IMR-90 (cell line): ENCODE measurements around the gene ZNF521. TPM values are rescaled to one million over a fixed set of nuclear protein-coding genes. Genes with fewer than 3 reads are reported as not detected.

Experiments
- ATAC-seq: fragments of 200-7000 bp; cut with Tn5 transposase; 2 replicates; pipeline ENCODE4 v1.9.1; 2020; ENCODE audit warnings: low read depth, mild to moderate bottlenecking, moderate library complexity
- Bru-seq: library from RNA; stranded (reverse); fragments of 400-500 nt; gene quantifications from one replicate; lab custom pipeline; 2021; lab: Mats Ljungman, UMichigan
- BruChase-seq, 2 experiments: library from RNA; stranded (reverse); fragments of 400-500 nt; gene quantifications; one replicate each; lab custom pipeline; 2021; lab: Mats Ljungman, UMichigan
- BruUV-seq: library from RNA; stranded (reverse); fragments of 400-500 nt; replicated peaks from 2 replicates; lab custom pipeline; 2021; lab: Mats Ljungman, UMichigan
- CTCF ChIA-PET: fragments of 300-600 bp; formaldehyde crosslinking; extraction: SDS; loops from one replicate; lab custom pipeline; 2021; ENCODE audit warnings: antibody characterized with exemption; lab: Yijun Ruan, JAX
- POLR2A ChIA-PET: fragments of 300-600 bp; sonication (Branson Sonifier 250); formaldehyde crosslinking; loops from one replicate; lab custom pipeline; 2022; ENCODE audit warnings: antibody characterized with exemption; ENCODE audit not compliant: unreplicated experiment; lab: Charles Lee
- DNase-seq: peaks from one replicate; pipeline ENCODE4 v3.0.0; 2013
- H2AFZ ChIP-seq: replicated peaks from 2 replicates; pipeline ENCODE3; 2013; ENCODE audit warnings: low read length, mild to moderate bottlenecking; ENCODE audit not compliant: poor library complexity
- H2AK5ac ChIP-seq: 2 replicates; pipeline ENCODE4 v1.6.1; 2013; ENCODE audit warnings: low read depth, low read length, inconsistent platforms
- H2AK9ac ChIP-seq: replicated peaks from 2 replicates; pipeline ENCODE3; 2013; ENCODE audit warnings: mild to moderate bottlenecking, low read depth, low read length, moderate library complexity; ENCODE audit not compliant: poor library complexity
- H2BK120ac ChIP-seq: 2 replicates; pipeline ENCODE4 v1.6.1; 2013; ENCODE audit warnings: low read depth, low read length, inconsistent platforms
- H2BK15ac ChIP-seq: 3 replicates; pipeline ENCODE4 v1.6.1; 2013; ENCODE audit warnings: low read depth, low read length, inconsistent platforms
- H2BK20ac ChIP-seq: 2 replicates; pipeline ENCODE4 v1.6.1; 2013; ENCODE audit warnings: low read depth, mild to moderate bottlenecking, inconsistent platforms, low read length, moderate library complexity
- H2BK5ac ChIP-seq: 2 replicates; pipeline ENCODE4 v1.6.1; 2013; ENCODE audit warnings: mild to moderate bottlenecking, low read depth, low read length, inconsistent platforms; ENCODE audit not compliant: poor library complexity, severe bottlenecking
- H3K14ac ChIP-seq: replicated peaks from 2 replicates; pipeline ENCODE4 v1.6.1; 2013; ENCODE audit warnings: low read depth, low read length, inconsistent platforms
- H3K18ac ChIP-seq: 2 replicates; pipeline ENCODE4 v1.6.1; 2013; ENCODE audit warnings: low read depth, low read length, control low read depth
- H3K23ac ChIP-seq: 2 replicates; pipeline ENCODE4 v1.6.1; 2013; ENCODE audit warnings: low read depth, low read length, inconsistent platforms
- H3K27ac ChIP-seq: 2 replicates; pipeline ENCODE4 v1.5.1; 2013; ENCODE audit warnings: mild to moderate bottlenecking, control low read depth, low read length; ENCODE audit not compliant: insufficient read depth
- H3K27me3 ChIP-seq: 2 replicates; pipeline ENCODE4 v1.6.1; 2013; ENCODE audit warnings: low read length; ENCODE audit not compliant: control insufficient read depth, insufficient read depth
- H3K36me3 ChIP-seq: 2 replicates; pipeline ENCODE4 v1.6.1; 2013; ENCODE audit warnings: low read length, mixed read lengths; ENCODE audit not compliant: control insufficient read depth, insufficient read depth
- H3K4ac ChIP-seq: 2 replicates; pipeline ENCODE4 v1.6.1; 2013; ENCODE audit warnings: low read depth, low read length, inconsistent platforms
- H3K4me1 ChIP-seq: 2 replicates; pipeline ENCODE4 v1.6.1; 2013; ENCODE audit warnings: low read length, mixed read lengths; ENCODE audit not compliant: control insufficient read depth, insufficient read depth
- H3K4me2 ChIP-seq: 2 replicates; pipeline ENCODE4 v1.6.1; 2013; ENCODE audit warnings: low read depth, mild to moderate bottlenecking, control low read depth, low read length, moderate library complexity
- H3K4me3 ChIP-seq: 2 replicates; pipeline ENCODE4 v1.5.1; 2013; ENCODE audit warnings: low read depth, mild to moderate bottlenecking, control low read depth, low read length, moderate library complexity; ENCODE audit not compliant: insufficient read depth
- H3K56ac ChIP-seq: 2 replicates; pipeline ENCODE4 v1.6.1; 2013; ENCODE audit warnings: low read length, inconsistent platforms; ENCODE audit not compliant: insufficient read depth; ENCODE audit errors: extremely low read depth
- H3K79me1 ChIP-seq, 2 experiments: 2 replicates each; pipeline ENCODE4 v1.6.1; 2013; ENCODE audit warnings: low read length in 2 of 2, inconsistent platforms in 1 of 2, low read depth in 1 of 2
- H3K9ac ChIP-seq: 2 replicates; pipeline ENCODE4 v1.6.1; 2013; ENCODE audit warnings: low read depth, low read length, control low read depth
- H3K9me1 ChIP-seq: 2 replicates; pipeline ENCODE4 v1.6.1; 2013; ENCODE audit warnings: low read length, inconsistent platforms; ENCODE audit not compliant: insufficient read depth
- H3K9me3 ChIP-seq: 2 replicates; pipeline ENCODE4 v1.6.1; 2013; ENCODE audit warnings: low read length; ENCODE audit not compliant: control insufficient read depth, insufficient read depth
- H4K20me1 ChIP-seq: 2 replicates; pipeline ENCODE4 v1.6.1; 2013; ENCODE audit warnings: low read length, inconsistent platforms; ENCODE audit not compliant: insufficient read depth
- H4K5ac ChIP-seq: 2 replicates; pipeline ENCODE4 v1.6.1; 2013; ENCODE audit warnings: mild to moderate bottlenecking, low read depth, low read length, control low read depth
- H4K8ac ChIP-seq, 2 experiments: 2 replicates each; pipeline ENCODE4 v1.6.1; 2013; ENCODE audit warnings: low read depth in 2 of 2, low read length in 2 of 2, control low read depth in 1 of 2, inconsistent platforms in 1 of 2
- H4K91ac ChIP-seq: 2 replicates; pipeline ENCODE4 v1.6.1; 2013; ENCODE audit warnings: low read depth, low read length, inconsistent platforms; ENCODE audit not compliant: insufficient read depth
- FOS ChIP-seq: fragments of 150-350 bp; IDR thresholded peaks from 2 replicates; pipeline ENCODE4 v1.6.1; 2016; ENCODE audit warnings: low read depth, low read length
- MAZ ChIP-seq: IDR thresholded peaks from 2 replicates; pipeline ENCODE4 v1.6.1; 2012; ENCODE audit warnings: low read depth, mild to moderate bottlenecking, low read length, improper control_type of control experiment, moderate library complexity, borderline replicate concordance
- POLR2A ChIP-seq: IDR thresholded peaks from 2 replicates; pipeline ENCODE4 v1.6.1; 2012; ENCODE audit warnings: mild to moderate bottlenecking, low read depth, low read length
- RAD21 ChIP-seq: IDR thresholded peaks from 2 replicates; pipeline ENCODE4 v1.6.1; 2012; ENCODE audit warnings: low read length, improper control_type of control experiment
- SMC3 ChIP-seq: fragments of 150-350 bp; IDR thresholded peaks from 2 replicates; pipeline ENCODE4 v1.6.1; 2016; ENCODE audit warnings: low read depth, mild to moderate bottlenecking, antibody characterized with exemption, low read length, moderate library complexity
- WGBS, 2 experiments: methylation state at CpG; one replicate each; pipeline versions ENCODE4 v1.1.5 to v1.1.7; 2013; ENCODE audit warnings: missing lambda C conversion rate in 2 of 2; ENCODE audit not compliant: insufficient read length in 1 of 2; ENCODE audit errors: extremely low coverage in 2 of 2; 5-methylcytosine and 5-hydroxymethylcytosine counted together
- dilution Hi-C: fragments of 300-500 bp; cut with HindIII; formaldehyde crosslinking; loops from one replicate; pipeline ENCODE4 v1.14.3; 2018; ENCODE audit warnings: low sequenced_read_pairs; ENCODE audit not compliant: unreplicated experiment
- in situ Hi-C: fragments of 300-500 bp; cut with MboI; formaldehyde crosslinking; loops from 3 replicates; pipeline ENCODE4 v1.14.3; 2019; ENCODE audit warnings: low sequenced_read_pairs, inconsistent platforms, mixed read lengths
- intact Hi-C: fragments of 100-400 bp; cut with micrococcal nuclease; formaldehyde crosslinking; loops from 2 replicates; pipeline ENCODE4 v1.10.0; 2022
- long read RNA-seq: library from polyadenylated mRNA; unstranded; transcript quantifications from one replicate; pipeline ENCODE4 v2.0.0, GENCODE V29; 2021; ENCODE audit not compliant: unreplicated experiment
- polyA plus RNA-seq, 3 experiments: library from polyadenylated mRNA; depleted of rRNA; stranded (reverse); fragments of >200 nt; gene quantifications; 2 replicates each; pipeline ENCODE4 v1.2.3, GENCODE V29; 2012; ENCODE audit warnings: low replicate concordance in 1 of 3
- total RNA-seq: library from RNA; depleted of rRNA; stranded (reverse); fragments of >200 nt; gene quantifications from 2 replicates; pipeline ENCODE4 v1.2.3, GENCODE V29; 2012; rRNA removed
- TF ChIP-seq, protein P1 (sequence below): conservative IDR thresholded peaks from 2 replicates; pipeline ENCODE4 v1.5.1; 2012; ENCODE audit warnings: mild to moderate bottlenecking, low read depth, low read length, improper control_type of control experiment

Gene ZNF521
- total RNA-seq (44.7 and 59.3 TPM in 2 replicates), polyA plus RNA-seq (2012; rRNA removed) (21.5 and 30.2 TPM in 2 replicates), Bru-seq, nascent RNA (percentile 89 among the genes with signal in this experiment), BruChase-seq, experiment 1, labeled RNA remaining after a 6-hour chase (percentile 64 among the genes with signal in this experiment), BruChase-seq, experiment 2, labeled RNA remaining after a 2-hour chase (percentile 79 among the genes with signal in this experiment)
- polyA plus RNA-seq (2012; cell fraction: cytosol; rRNA removed), result 18.6 and 25.8 TPM in 2 replicates
- polyA plus RNA-seq (2012; cell fraction: nucleus; rRNA removed; ENCODE audit: low replicate concordance), result 17.7 and 26.3 TPM in 2 replicates
- long read RNA-seq, full-length matches to known transcripts, result 2 of 28 reads
- long read RNA-seq, partial matches to known transcripts, result 19 of 28 reads
- long read RNA-seq, other reads (novel, unspliced or antisense), result 7 of 28 reads

GRCh38 chr18:25351777-25352628, at the start of gene ZNF521:
ZNF521 (minus strand) TSS chr18:25352166; CDS start chr18:25350946, 1,220 bp downstream.
- Histone ChIP-seq H3K23ac (peak within 1 kb of the TSS; percentile 93), H3K9ac (peak within 1 kb of the TSS; percentile 98)
- CTCF ChIA-PET, result interaction anchor here (0.6 to 0.8 kb wide), 3 partner anchors 115 to 596 kb away, joined by 3 to 9 read pairs (median 4); no protein-coding TSS in a partner anchor

More at GRCh38 chr18:25351777-25352628, at the start of gene ZNF521:
- peak within 1 kb of the TSS; percentile 89 for H3K4me2 ChIP-seq
- no peaks in the 10 kb centered on the region for H3K9me3 ChIP-seq
- H4K91ac ChIP-seq, result peak within 1 kb of the TSS; percentile 54
- H2AK5ac ChIP-seq, result peak within 1 kb of the TSS; percentile 81; the same call in 1 of the 2 replicates
- H4K5ac ChIP-seq, result peak within 1 kb of the TSS; percentile 77
- H4K8ac ChIP-seq, result peak within 1 kb of the TSS; percentile 87 to 91; a peak in 3 of 4 replicates
- peak; percentile 92 for DNase-seq
- H2AK9ac ChIP-seq, result peak within 1 kb of the TSS; percentile 56
- H3K4me1 ChIP-seq, result 0 out of 2 replicates have a peak, but pooled peaks cover 2% of the 10 kb centered on the region
- H3K36me3 ChIP-seq, result no peaks in the 10 kb centered on the region
- POLR2A ChIA-PET, result no interaction called here
- no peaks in the 10 kb centered on the region for H4K20me1 ChIP-seq
- H3K4me3 ChIP-seq, result peak within 1 kb of the TSS; percentile 97
- H3K4ac ChIP-seq, result peak within 1 kb of the TSS; percentile 89
- WGBS, 2 experiments, result 0% methylated on average over 15 of the region's 91 CpGs; no CpG with 5 or more reads in 1 of the 2 experiments
- peak within 1 kb of the TSS; percentile 98 for H3K14ac ChIP-seq
- no peak within 1 kb of the TSS for H2BK20ac ChIP-seq
- peak within 1 kb of the TSS; percentile 92 for H2AFZ ChIP-seq
- H3K9me1 ChIP-seq, result no peaks in the 10 kb centered on the region
- H3K79me1 ChIP-seq, result peaks cover 11 to 15% of the 10 kb centered on the region in 2 experiments
- BruUV-seq, result TSS peak; percentile 46
- peak within 1 kb of the TSS; percentile 95 for H3K18ac ChIP-seq
- H2BK15ac ChIP-seq, result peak within 1 kb of the TSS; percentile 75
- H3K27ac ChIP-seq, result peak within 1 kb of the TSS; percentile 99
- peak; percentile 87 for ATAC-seq
- peak within 1 kb of the TSS; percentile 96 for H3K56ac ChIP-seq
- in situ Hi-C loops (loop anchor here (10.0 to 25.0 kb wide), 2 partner anchors 477 to 485 kb away; no protein-coding TSS in a partner anchor), dilution Hi-C loops (no loop called here), intact Hi-C loops (loop anchor here (1.0 to 10.0 kb wide), 10 partner anchors 110 to 747 kb away; no protein-coding TSS in a partner anchor)
- peak within 1 kb of the TSS; percentile 85 for H2BK120ac ChIP-seq
- TF ChIP-seq MAZ (peak; percentile 94), FOS (no peak), SMC3 (peak; percentile 59), RAD21 (peak; percentile 53), POLR2A (peak; percentile 59; the same call in 1 of the 2 replicates)
- TF ChIP-seq, protein P1, sequence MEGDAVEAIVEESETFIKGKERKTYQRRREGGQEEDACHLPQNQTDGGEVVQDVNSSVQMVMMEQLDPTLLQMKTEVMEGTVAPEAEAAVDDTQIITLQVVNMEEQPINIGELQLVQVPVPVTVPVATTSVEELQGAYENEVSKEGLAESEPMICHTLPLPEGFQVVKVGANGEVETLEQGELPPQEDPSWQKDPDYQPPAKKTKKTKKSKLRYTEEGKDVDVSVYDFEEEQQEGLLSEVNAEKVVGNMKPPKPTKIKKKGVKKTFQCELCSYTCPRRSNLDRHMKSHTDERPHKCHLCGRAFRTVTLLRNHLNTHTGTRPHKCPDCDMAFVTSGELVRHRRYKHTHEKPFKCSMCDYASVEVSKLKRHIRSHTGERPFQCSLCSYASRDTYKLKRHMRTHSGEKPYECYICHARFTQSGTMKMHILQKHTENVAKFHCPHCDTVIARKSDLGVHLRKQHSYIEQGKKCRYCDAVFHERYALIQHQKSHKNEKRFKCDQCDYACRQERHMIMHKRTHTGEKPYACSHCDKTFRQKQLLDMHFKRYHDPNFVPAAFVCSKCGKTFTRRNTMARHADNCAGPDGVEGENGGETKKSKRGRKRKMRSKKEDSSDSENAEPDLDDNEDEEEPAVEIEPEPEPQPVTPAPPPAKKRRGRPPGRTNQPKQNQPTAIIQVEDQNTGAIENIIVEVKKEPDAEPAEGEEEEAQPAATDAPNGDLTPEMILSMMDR, result peak; percentile 49
- peak within 1 kb of the TSS; percentile 88 for H2BK5ac ChIP-seq
- no peaks in the 10 kb centered on the region for H3K27me3 ChIP-seq
